OCI-LY1 (cell line): ENCODE measurements around the gene ARHGEF2.

Experiments
- H2AFZ ChIP-seq: fragments of 200-600 bp; sonication (generic), shearing (Covaris generic); 2 replicates; pipeline ENCODE4 v1.6.0; 2014; ENCODE audit warnings: antibody characterized with exemption, mild to moderate bottlenecking, low read length
- H3F3A ChIP-seq: fragments of 200-600 bp; sonication (generic), shearing (Covaris generic); 2 replicates; pipeline ENCODE4 v1.6.0; 2014; ENCODE audit warnings: mild to moderate bottlenecking, antibody characterized with exemption, low read length, moderate library complexity; ENCODE audit not compliant: insufficient read depth
- H3K27ac ChIP-seq: fragments of 200-600 bp; sonication (generic); 2 replicates; pipeline ENCODE4 v1.5.1; 2014; ENCODE audit warnings: low read length, mixed run types, mild to moderate bottlenecking, low read depth; ENCODE audit not compliant: poor library complexity, severe bottlenecking
- H3K27me3 ChIP-seq: fragments of 200-600 bp; sonication (generic); 2 replicates; pipeline ENCODE4 v1.6.0; 2014; ENCODE audit warnings: antibody characterized with exemption, mild to moderate bottlenecking, low read length, moderate library complexity; ENCODE audit not compliant: insufficient read depth
- H3K36me3 ChIP-seq: fragments of 200-600 bp; sonication (generic); 2 replicates; pipeline ENCODE4 v1.6.1; 2014; ENCODE audit warnings: mild to moderate bottlenecking, antibody characterized with exemption, low read length, moderate library complexity, mixed read lengths; ENCODE audit not compliant: insufficient read depth
- H3K4me1 ChIP-seq: fragments of 200-600 bp; sonication (generic); 2 replicates; pipeline ENCODE4 v1.5.1; 2014; ENCODE audit warnings: mild to moderate bottlenecking, low read length, moderate library complexity; ENCODE audit not compliant: insufficient read depth, severe bottlenecking
- H3K4me2 ChIP-seq: fragments of 200-600 bp; sonication (generic), shearing (Covaris generic); 2 replicates; pipeline ENCODE4 v1.6.1; 2014; ENCODE audit warnings: low read length
- H3K4me3 ChIP-seq: fragments of 200-600 bp; sonication (generic); 2 replicates; pipeline ENCODE4 v1.5.1; 2014; ENCODE audit warnings: low read length, low read depth, mild to moderate bottlenecking, mixed read lengths; ENCODE audit not compliant: poor library complexity, severe bottlenecking
- H3K79me2 ChIP-seq: fragments of 200-600 bp; shearing (Covaris generic); 2 replicates; pipeline ENCODE4 v1.6.1; 2016; ENCODE audit warnings: mixed run types, low read length, mixed read lengths; ENCODE audit not compliant: insufficient read depth
- H3K9ac ChIP-seq: fragments of 200-600 bp; sonication (generic), shearing (Covaris generic); 2 replicates; pipeline ENCODE4 v1.6.1; 2014; ENCODE audit warnings: mild to moderate bottlenecking, low read length, mixed read lengths
- H3K9me2 ChIP-seq: fragments of 200-600 bp; sonication (generic), shearing (Covaris generic); 2 replicates; pipeline ENCODE4 v1.6.1; 2014; ENCODE audit warnings: low read depth, mild to moderate bottlenecking, low read length, mixed read lengths
- H3K9me3 ChIP-seq: fragments of 200-600 bp; shearing (Covaris generic); 2 replicates; pipeline ENCODE4 v1.6.1; 2014; ENCODE audit warnings: low read length, mixed read lengths
- H4K20me1 ChIP-seq: fragments of 200-600 bp; sonication (generic), shearing (Covaris generic); 2 replicates; pipeline ENCODE4 v1.6.0; 2016; ENCODE audit warnings: mild to moderate bottlenecking, low read length; ENCODE audit not compliant: insufficient read depth
- EZH2 ChIP-seq: fragments of 200-600 bp; sonication (generic), shearing (Covaris generic); IDR thresholded peaks from 2 replicates; pipeline ENCODE4 v1.8.0; 2017; ENCODE audit warnings: borderline replicate concordance, mixed run types, mild to moderate bottlenecking, antibody characterized with exemption, low read length, moderate library complexity, mixed read lengths
- TF ChIP-seq, protein P1 (sequence below): fragments of 200-600 bp; sonication (generic), shearing (Covaris generic); IDR thresholded peaks from 2 replicates; pipeline ENCODE4 v1.5.1; 2017; ENCODE audit warnings: mild to moderate bottlenecking, antibody characterized with exemption, low read length, moderate library complexity, mixed read lengths

The ARHGEF2 gene

DNA sequence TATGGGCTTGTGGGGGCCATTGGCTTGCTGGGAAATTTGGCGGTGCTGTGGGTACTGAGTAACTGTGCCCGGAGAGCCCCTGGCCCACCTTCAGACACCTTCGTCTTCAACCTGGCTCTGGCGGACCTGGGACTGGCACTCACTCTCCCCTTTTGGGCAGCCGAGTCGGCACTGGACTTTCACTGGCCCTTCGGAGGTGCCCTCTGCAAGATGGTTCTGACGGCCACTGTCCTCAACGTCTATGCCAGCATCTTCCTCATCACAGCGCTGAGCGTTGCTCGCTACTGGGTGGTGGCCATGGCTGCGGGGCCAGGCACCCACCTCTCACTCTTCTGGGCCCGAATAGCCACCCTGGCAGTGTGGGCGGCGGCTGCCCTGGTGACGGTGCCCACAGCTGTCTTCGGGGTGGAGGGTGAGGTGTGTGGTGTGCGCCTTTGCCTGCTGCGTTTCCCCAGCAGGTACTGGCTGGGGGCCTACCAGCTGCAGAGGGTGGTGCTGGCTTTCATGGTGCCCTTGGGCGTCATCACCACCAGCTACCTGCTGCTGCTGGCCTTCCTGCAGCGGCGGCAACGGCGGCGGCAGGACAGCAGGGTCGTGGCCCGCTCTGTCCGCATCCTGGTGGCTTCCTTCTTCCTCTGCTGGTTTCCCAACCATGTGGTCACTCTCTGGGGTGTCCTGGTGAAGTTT lies 36.4 kb downstream of the ARHGEF2 start:
- Histone ChIP-seq H3K27ac (peak overlapping the region; percentile 73), H4K20me1 (no peaks in the 10 kb centered on the region), H3F3A (no peaks in the 10 kb centered on the region), H3K9me3 (no peaks in the 10 kb centered on the region), H3K27me3 (no peaks in the 10 kb centered on the region), H3K9me2 (no peaks in the 10 kb centered on the region), H3K79me2 (no peaks in the 10 kb centered on the region), H3K9ac (no peak overlapping the region; the same call in 1 of the 2 replicates), H2AFZ (no peak overlapping the region), H3K4me1 (peaks cover 79% of the 10 kb centered on the region), H3K4me2 (peak overlapping the region; percentile 15; the same call in 1 of the 2 replicates), H3K4me3 (no peak overlapping the region), H3K36me3 (peaks cover 14% of the 10 kb centered on the region; the same call in 1 of the 2 replicates)
- no peak for TF ChIP-seq EZH2
- TF ChIP-seq, protein P1, sequence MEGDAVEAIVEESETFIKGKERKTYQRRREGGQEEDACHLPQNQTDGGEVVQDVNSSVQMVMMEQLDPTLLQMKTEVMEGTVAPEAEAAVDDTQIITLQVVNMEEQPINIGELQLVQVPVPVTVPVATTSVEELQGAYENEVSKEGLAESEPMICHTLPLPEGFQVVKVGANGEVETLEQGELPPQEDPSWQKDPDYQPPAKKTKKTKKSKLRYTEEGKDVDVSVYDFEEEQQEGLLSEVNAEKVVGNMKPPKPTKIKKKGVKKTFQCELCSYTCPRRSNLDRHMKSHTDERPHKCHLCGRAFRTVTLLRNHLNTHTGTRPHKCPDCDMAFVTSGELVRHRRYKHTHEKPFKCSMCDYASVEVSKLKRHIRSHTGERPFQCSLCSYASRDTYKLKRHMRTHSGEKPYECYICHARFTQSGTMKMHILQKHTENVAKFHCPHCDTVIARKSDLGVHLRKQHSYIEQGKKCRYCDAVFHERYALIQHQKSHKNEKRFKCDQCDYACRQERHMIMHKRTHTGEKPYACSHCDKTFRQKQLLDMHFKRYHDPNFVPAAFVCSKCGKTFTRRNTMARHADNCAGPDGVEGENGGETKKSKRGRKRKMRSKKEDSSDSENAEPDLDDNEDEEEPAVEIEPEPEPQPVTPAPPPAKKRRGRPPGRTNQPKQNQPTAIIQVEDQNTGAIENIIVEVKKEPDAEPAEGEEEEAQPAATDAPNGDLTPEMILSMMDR: no peak

DNA sequence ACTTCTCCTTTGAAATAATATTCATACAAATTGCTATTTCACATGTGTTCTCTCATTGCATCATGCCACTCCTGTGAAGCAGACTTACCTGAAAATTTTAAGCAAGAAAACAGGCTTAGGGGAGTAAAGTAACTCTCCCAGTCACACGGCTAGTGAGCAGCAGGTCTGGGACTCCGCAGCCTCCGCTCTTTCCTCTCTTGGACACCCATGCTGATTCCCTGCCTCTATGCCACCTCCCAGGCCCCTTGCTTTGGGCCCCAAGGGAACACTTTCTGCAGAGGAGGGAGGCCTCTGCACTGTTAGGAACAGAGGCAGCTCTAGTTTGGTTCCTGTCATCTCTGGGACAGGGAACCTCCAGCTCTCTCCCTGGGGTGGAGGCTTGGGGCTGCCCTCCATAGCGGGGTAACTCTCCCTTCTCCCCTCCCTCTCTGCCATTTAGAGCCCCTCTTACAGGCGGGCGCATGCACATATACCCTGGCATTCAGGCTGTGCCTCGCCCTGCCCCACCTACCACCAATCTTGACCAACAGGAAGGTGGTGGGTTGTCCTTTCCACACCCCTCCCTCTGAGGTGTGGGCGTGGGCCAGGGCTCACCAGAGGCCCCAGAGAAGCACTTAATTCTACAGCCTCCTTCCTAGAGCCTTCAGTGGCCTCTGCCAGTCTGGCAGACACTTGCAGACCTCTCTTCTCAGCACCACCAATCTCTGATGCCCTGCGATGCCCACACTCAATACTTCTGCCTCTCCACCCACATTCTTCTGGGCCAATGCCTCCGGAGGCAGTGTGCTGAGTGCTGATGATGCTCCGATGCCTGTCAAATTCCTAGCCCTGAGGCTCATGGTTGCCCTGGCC lies 37.1 kb downstream of the ARHGEF2 start, which contains the start of gene RXFP4:
Gene RXFP4, plus strand, starts transcription at position 646 of the 852 bp plus-strand sequence. Its CDS starts 72 bp downstream, at position 718.
- H3K9me3 ChIP-seq: no peaks in the 10 kb centered on the region
- peaks cover 71% of the 10 kb centered on the region for H3K4me1 ChIP-seq
- H3K4me2 ChIP-seq: peak within 1 kb of the TSS; percentile 28
- no peaks in the 10 kb centered on the region for H3F3A ChIP-seq
- H4K20me1 ChIP-seq: no peaks in the 10 kb centered on the region
- H3K79me2 ChIP-seq: no peaks in the 10 kb centered on the region
- H3K27me3 ChIP-seq: no peaks in the 10 kb centered on the region
- peak within 1 kb of the TSS; percentile 5; the same call in 1 of the 2 replicates for H3K9ac ChIP-seq
- no peak within 1 kb of the TSS for H3K4me3 ChIP-seq
- H3K36me3 ChIP-seq: peaks cover 8% of the 10 kb centered on the region; the same call in 1 of the 2 replicates
- peak within 1 kb of the TSS; percentile 73 for H3K27ac ChIP-seq
- H3K9me2 ChIP-seq: no peaks in the 10 kb centered on the region
- no peak within 1 kb of the TSS for H2AFZ ChIP-seq
- no peak for TF ChIP-seq EZH2
- TF ChIP-seq, protein P1: no peak

DNA sequence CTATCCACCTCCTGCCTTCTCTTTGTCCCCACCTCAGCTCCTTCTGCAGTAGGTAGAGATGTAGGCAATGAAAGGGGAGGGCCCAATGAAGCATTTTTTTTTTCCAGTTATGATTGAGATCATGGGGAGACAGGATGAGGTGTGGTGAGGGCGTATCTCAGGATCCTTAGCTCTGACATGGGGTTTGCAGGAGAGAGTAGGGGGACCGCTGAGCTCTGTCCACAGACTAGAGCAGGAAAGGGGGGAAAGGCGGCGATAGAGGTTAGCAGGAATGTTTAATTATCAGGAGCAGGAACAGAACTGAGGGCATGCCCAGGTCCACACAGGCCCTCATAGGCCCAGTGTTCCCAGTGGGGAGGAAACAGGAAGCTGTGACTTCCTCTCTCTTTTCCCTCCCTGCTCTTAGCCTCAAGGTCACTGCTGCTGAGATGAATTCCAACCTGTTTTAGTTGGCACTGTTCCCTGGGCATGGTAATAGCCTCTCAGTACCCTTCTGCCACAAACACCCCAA lies 37.8 kb downstream of the ARHGEF2 start:
- Histone ChIP-seq H3F3A (peaks cover 5% of the 10 kb centered on the region; the same call in 1 of the 2 replicates), H3K9ac (peak overlapping the region; percentile 5; the same call in 1 of the 2 replicates), H3K36me3 (peaks cover 4% of the 10 kb centered on the region; the same call in 1 of the 2 replicates), H4K20me1 (no peaks in the 10 kb centered on the region), H3K9me3 (no peaks in the 10 kb centered on the region), H3K4me2 (peak overlapping the region; percentile 28), H3K27me3 (no peaks in the 10 kb centered on the region), H3K4me3 (no peak overlapping the region), H3K9me2 (no peaks in the 10 kb centered on the region), H3K79me2 (no peaks in the 10 kb centered on the region), H2AFZ (no peak overlapping the region), H3K27ac (peak overlapping the region; percentile 73), H3K4me1 (peaks cover 64% of the 10 kb centered on the region)
- TF ChIP-seq, protein P1: no peak
